Activated gamma-delta T cell treated with anti-CD3 and anti-CD28 coated beads, Interleukin-2, amount 50 U/mL, for 16 hours (primary cell): ENCODE data around the gene RASA3.
A peak's percentile ranks its signal among the peaks of the same experiment; 100 is the strongest.

Experiments used
- DNase-seq: peaks from one replicate; pipeline ENCODE4 v3.0.0-alpha.2; 2020; ENCODE audit warnings: low read depth

RASA3 gene

DNA sequence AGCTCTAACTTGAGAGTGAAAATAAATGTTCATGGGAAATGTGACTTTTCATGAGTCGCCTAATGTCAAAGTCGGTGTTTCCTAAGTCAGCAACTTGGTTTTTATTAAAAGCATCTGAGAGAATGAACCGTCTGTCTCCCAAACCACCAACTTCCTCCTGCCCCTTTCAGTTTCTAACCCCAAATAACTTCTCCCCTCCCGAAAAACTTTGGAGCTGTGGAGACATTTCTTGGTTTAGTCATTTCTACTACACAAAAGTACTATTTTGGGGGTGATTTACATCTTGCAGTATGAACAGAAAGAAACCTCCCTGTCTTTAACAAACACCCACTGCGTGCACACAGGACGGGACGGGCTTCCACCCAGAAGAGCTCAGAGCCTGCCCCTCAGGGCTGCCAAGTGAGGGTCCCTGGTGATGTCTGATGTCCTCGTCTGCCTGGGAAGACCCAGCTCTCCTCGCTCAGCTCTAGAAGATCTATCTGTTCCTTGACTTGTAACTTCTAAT, 65.0 kb downstream of the RASA3 start:
- DNase-seq = no peak

DNA sequence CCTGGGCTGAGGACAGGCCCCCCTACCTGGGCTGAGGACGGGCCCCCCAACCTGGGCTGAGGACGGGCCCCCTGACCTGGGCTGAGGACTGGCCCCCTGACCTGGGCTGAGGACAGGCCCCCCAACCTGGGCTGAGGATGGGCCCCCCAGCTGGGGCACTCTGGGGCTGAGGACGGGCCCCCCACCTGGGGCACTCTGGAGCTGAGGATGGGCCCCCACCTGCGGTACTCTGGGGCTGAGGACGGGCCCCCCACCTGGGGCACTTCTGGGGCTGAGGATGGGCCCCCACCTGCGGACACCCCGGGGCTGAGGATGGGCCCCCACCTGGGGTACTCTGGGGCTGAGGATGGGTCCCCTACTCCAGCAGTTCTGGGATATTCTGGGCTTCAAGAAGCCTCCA, 65.5 kb downstream of the RASA3 start:
- no peak for DNase-seq

DNA sequence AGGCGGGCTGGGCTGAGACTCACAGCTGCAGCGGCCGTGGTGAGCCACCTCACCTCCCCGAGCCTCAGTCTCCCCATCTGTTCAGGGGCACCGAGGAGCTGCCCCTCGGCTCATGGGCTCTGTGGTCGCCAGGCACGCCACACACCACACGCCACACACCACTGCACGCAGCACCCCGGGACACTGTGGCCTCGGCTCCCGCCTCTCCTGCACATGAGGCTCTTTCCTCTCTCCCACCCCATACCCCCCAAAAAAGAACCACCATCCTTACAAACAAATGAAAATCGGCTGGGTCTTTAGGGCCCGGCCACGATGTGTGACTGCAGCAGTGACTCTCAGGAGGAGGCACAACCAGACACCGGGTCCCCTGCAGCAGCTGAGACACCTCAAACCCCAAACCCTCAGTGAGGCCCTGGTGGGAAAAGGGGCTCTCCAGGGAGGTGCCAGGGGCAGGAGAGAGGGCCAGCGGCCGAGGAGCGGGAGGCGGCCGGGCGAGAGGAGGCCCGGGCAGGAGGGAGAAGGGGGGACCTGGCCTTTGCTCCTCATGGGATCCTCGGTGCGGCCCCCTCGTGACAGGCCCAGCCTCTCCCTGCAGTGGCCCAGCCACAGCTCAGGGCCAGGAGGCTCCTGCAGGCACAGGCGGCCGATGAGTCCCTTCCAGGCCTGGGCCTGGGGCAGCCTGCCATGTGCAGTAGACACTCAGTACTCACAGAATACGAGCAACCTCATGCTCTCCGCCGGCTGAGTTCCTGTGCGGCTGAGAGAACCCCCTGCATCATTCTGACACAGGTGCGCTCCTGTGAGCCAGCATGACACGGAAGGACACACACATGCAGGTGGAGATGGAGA, 66.3 kb downstream of the RASA3 start:
- no peak for DNase-seq

DNA sequence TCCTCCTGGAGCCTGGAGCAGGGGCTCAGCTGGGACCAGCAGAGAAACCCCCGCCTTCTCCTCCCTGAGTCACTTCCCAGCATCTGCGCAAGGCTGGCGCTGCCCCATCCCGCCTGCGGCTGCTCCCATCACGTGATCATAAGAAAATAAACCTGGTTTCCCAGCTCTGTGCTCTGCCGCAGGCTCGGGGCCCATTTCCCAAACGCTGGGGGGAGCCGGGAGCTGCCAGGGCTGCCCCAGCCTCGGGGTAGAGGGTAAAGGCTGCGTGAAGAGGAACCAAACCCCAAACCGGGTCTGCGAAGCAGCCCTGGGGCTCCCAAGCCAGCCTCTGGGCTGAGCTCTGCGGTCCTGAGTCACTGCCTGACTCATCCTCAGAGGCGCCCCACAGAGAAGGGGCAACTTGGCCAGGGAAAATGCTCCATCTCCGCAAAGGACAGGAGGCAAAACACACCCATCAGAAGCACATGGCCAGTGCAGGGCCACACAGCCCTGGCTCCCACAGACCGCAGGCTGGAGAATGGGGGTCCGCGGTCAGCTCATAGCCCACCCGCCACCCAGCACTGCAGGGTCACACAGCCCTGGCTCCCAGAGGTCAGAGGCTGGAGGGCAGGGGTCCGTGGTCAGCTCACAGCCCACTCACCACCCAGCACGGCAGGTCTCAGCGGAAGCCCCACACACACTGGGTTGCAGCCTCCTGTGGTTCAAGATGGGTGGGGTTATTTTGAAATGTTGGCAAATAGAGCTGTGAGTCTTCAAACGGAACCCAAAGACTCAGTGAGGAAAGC, 67.1 kb downstream of the RASA3 start:
- peak; percentile 61 for DNase-seq

DNA sequence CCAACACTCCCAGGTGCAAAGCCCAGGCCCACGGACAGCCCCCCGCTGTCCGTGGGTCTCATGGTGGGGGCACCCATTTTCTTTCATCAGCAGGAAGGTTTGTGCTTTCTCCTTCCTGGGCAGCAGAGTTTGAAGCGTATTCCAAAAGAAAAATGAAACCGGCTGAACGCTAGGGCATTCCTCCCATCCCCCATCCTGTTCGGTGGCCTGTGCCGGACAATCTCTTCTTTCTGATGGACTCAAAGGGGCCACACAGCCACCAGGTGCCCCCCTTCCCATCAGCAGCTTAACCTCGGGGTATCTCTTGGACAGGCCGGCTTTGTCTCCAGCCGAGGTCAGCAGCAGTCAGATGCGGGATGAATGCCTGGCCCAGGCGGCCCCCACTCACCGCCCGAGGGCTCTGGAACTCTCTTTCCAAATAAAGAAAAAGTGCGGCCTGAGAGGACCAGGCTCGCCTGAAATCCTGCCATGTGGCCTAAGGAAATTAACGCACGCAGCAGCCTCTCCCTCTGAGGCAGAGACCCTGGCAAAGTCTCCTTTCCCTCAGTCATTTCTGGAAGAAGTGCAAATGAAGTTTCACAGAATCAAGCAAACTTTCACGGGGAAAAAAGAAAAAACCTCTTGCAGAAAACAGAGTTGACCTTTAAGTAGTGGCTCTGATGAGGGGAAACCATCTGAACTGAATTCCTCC, 67.8 kb downstream of the RASA3 start:
- no peak for DNase-seq

GRCh38 chr13:114063545-114064449, 68.6 kb downstream of the RASA3 start:
- DNase-seq = no peak

- no peak for DNase-seq
Observed at GRCh38 chr13:114062754-114063153, 69.7 kb downstream of the RASA3 start.

DNA sequence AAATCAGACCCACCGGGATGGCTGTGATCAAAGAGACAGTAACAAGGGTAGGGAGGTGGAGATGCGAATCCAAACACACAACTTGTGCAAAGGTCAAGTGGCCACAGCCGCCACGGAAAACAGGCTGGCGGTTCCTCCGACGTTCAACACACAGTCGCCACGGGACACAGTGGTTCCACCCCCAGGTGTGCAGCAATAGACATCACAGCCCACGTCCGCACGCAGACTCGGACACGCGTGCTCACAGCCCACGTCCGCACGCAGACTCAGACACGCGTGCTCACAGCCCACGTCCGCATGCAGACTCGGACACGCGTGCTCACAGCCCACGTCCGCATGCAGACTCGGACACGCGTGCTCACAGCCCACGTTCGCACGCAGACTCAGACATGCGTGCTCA, 70.1 kb downstream of the RASA3 start:
- no peak for DNase-seq

DNA sequence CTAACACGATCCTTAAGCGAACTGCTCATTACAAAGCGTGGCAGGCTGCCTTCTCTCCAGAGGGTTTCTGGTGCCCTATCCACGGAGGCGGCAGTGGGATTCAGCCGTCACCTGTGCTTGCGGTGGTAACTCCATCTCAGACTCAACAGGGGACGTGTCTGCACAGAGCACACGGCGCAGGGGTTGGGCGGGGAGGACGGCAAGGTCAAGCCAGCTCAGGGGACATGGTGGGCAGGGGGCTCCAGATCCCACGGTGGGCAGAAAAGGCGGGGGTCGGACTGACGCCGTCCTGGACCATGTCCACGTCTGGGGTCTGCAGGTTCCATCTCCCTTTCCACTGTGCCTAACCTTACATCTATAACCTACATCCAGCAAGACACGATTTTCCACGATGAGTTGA, 70.7 kb downstream of the RASA3 start:
- no peak for DNase-seq

DNA sequence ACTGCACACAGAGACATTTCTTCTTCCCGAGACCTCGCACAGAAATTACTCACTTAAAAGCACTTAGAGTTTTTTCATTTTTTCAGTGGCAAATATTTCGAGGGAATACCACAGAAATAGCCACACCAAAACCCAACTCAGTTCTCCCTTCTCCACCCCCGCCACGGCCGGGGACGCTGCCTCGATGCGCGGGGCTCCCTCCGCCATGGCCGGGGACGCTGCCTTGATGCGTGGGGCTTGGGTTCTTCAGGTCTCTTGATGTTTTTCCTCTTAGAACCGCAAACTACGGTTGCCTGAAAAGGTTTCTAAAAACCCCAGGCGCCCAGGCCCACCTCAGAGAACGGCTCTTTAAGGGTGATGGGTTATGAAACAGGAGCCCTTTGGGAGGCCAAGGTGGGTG, 71.4 kb downstream of the RASA3 start:
- no peak for DNase-seq

- DNase-seq = no peak
Observed at GRCh38 chr13:114059946-114060860, 72.2 kb downstream of the RASA3 start.

GRCh38 chr13:114059428-114059827, 73.0 kb downstream of the RASA3 start:
- no peak for DNase-seq

GRCh38 chr13:114058051-114058867, 74.2 kb downstream of the RASA3 start:
- DNase-seq = no peak

- no peak for DNase-seq
Observed at GRCh38 chr13:114057166-114058050, 75.0 kb downstream of the RASA3 start.

DNA sequence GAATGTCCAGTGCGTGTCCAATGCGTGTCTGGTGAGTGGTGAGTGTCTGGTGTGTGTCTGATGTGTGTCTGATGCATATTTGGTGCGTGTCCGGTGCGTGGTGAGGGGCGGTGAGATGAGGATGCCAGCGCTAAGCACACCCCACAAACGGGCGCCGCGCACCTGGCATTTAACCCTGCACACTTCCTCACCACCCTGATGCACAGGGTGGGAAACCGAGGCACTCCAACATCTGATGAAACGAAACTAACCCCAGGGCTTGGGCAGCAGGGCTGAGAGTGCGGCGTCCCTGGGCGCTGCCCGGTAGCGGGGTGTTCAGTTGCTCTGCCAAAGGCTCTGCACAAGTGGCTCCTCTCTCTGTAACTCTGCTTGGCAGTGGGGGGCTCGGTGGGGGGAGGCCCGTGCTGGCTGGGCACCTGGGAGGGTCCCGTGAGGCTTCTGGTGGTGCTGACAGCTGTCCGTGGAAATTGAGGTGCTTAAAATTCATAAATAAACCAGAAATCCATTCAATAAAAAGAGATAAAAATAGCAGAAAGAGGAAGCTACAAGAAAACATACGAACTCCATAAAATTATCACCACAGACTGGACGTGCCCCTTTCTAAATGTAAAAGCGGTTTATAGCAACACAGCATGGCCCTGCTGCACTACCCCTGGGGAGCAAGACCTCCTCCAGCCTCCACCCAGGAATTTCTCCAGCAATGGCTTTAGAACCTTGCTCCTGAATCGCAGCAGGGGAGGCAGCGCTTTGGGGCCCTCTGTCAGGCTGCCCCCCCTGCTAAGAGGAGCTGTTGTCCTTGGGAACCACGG, 76.0 kb downstream of the RASA3 start:
- DNase-seq = no peak

- DNase-seq = no peak
Observed at GRCh38 chr13:114055766-114056165, 76.7 kb downstream of the RASA3 start.

GRCh38 chr13:114054830-114055439, 77.5 kb downstream of the RASA3 start:
- no peak for DNase-seq
